HUDEP-2 (cell line): ENCODE results near the gene GUCD1.

Experiments used
- DNase-seq, 76 experiments: peaks; one replicate each; lab custom pipeline; 2025; ENCODE audit not compliant: unreplicated experiment in 76 of 76; lab: John Stamatoyannopoulos, UW

The GUCD1 gene

GRCh38 chr22:24506802-24507438 lies 48.0 kb downstream of the GUCD1 start:
- no peak for DNase-seq

DNA sequence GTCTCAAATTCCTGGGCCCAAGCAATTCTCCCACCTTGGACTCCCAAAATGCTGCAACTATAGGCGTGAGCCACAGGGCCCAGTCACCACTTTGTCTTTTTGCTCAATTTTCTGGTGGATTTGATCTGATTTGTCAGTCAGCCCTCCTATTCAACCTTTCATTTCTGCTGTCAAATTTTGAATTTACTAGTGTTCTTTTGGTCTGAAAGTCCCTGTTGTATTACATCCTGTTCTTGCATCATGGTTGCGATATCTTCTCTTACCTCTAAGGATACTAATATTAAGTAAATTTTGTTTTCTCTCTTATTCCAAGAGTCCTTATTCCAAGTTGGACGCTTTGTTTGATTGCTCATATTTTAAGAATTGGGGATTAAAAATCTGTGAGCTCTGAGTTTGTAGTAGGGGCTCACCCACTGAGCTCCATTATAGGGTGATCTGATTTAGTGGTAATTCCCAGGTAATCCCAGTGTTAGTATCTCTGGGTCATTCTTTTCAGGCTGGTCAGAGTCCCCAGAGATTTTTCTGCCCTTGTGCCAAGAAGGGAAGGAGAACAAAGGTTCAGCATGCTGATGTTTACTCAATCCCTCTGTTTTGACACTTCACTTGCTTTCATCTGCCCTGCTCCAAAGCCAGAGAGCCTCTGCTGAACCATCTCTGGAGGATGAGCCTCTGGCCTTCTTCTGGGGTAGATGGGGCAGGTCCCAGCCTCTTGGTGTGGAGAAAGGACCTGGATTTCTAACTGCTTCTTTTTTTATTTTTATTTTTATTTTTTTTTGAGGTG lies 49.8 kb downstream of the GUCD1 start:
- no peak for DNase-seq

- DNase-seq = no peak
Measured at GRCh38 chr22:24504540-24504939, 50.4 kb downstream of the GUCD1 start.

DNA sequence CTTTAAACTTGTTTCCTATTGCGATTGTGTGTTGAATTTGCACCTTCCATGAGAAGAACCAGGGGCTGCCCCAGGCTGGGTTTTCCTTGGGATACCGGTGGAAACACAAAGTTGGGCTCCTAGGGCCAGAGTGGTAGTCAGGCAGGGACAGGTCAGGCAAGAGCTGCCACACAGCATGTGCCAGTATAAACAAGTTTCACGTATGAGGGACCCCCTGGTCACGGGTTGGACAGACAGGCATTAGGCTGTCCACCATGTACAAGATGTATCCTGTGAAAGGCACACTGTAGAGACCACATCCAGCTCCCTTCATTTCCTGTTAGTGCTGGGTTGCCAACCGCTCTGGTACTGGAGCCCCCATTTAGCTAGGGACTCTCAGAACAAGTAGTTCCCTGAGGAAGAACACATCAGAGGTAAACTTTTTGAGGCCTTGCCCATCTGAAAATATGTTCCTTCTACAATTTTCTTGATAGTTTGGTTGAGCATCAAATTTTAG lies 51.0 kb downstream of the GUCD1 start:
- DNase-seq = no peak

DNA sequence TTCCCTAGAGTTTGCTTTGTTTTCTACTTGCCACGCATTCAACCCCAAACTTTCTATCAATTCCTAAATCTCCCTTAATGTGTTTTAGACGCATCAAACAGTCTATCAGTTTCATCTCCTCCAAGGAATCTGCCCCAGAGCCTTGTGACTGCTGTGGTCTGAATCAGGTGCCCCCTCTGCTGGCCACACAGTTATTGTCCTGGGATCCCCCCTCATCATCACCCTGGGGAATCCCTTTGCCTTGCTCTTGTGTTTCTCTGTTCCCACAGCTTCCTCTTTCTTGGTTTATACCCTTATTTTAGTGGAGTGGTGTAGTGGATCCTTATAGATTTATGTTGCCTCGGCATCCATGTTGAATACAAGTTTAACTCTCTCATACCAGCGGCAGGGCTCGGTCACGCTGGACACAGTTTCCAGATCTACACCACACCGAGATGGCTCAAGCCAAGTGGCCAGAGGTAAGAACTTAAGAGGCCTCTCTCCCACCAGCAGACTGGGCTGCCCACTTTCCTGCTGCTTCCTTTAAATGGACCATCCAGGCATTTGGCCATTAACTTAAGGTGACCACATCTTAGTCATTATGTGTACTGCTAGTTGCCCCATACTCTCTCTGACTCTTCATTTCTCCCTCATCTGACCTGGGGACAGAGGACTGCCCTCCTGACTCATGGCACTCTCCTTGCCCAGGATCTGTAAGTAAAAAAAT lies 51.6 kb downstream of the GUCD1 start:
- peak in 44 of 76 experiments; percentile 5 to 62 (median 34) for DNase-seq

DNA sequence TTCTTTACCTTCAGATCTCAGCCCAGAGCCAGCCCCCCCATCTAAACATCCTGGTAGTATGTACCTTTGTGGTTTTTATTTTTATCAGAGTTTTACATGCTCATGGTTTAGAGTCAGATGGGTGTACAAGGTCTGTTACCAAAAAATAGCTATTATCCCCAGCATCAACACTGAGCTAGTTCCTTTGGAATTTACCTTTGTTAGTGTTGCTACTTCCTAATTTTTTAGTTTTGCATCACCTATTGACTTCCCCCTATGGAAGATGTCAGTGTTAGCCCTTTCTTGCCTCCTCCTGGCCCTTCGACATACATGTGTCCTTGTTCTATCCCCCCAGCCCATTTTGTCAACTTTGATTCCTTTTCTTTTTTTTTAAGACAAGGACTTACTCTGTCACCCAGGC lies 52.4 kb downstream of the GUCD1 start:
- no peak for DNase-seq

GRCh38 chr22:24502034-24502433 lies 52.9 kb downstream of the GUCD1 start:
- DNase-seq = no peak

DNA sequence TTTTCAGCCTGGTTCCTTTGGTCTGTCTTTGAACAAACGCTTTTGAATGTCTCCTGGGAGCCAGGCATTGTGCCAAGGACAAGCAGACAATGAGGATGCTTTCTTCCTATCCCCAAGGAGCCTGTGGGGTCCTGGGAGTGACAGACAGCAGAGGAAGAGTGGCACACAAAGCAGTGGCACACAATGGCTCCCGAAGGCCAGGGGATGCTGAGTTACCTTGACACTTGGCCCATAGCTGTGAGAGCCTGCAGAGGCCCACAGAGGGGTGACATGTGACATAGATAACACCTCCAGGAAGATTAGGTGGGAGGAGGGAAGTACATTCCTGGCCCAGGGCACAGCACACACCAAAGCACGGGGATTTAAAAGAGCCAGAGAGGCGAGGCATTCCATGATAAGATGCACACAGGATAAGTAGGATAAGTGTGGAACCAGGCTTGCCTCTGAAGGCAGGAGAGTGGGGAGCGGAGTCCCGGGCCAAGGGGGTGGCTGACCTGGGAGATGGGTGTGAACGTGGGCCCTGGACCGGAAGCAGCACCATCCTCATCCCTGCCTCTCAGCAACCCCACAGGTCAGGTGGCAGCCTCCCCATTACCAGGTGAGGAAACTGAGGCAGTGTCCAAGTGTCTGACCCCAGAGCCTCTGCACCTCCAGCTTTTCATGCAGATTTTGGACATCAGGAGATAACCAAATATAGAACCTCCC lies 53.5 kb downstream of the GUCD1 start:
- DNase-seq = no peak

GRCh38 chr22:24500277-24500820 lies 54.6 kb downstream of the GUCD1 start:
- DNase-seq = no peak

DNA sequence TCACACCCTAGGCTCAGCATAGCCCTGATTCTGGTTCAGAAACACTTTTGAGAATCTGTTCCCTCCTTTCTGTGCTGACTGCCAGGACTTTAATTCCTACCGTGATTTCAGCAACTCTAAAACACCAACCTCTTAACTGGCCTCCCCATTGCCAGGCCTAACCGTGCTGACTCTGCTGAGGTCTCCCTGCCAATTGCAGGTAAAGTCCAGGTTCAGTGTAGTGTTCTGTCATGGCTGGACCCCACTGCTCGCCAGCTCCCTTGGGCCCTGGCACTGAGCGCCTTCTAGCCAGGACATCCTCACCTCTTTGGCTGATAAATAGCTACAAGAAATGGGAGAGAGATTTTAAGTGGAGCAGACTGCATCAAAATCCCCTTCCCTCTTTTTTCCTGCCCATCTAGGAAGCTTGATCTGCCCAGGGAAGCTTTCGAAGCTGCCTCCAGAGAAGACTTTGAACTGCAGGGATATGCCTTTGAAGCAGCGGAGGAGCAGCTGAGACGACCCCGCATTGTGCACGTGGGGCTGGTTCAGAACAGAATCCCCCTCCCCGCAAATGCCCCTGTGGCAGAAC lies 55.1 kb downstream of the GUCD1 start:
- no peak for DNase-seq

GRCh38 chr22:24498824-24499223 lies 56.1 kb downstream of the GUCD1 start:
- no peak for DNase-seq

- no peak for DNase-seq
Measured at GRCh38 chr22:24497841-24498258, 57.1 kb downstream of the GUCD1 start.

GRCh38 chr22:24496661-24497060 lies 58.3 kb downstream of the GUCD1 start:
- no peak for DNase-seq

- no peak for DNase-seq
Measured at GRCh38 chr22:24496234-24496633, 58.7 kb downstream of the GUCD1 start.

DNA sequence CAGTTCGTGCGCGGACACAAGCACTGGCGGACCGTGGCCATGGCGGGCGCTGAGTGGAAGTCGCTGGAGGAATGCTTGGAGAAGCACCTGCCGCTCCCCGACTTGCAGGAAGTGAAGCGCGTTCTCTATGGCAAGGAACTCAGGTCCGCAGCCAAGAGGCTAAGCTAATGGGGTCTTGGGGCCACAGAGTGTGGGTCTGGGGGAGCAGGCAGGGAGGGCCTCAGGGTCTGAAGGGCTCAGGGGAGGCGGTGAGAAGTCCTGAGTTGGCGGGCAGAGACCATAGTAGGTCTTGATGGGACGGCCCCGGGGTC lies 59.6 kb downstream of the GUCD1 start:
- no peak for DNase-seq

- no peak for DNase-seq
Measured at GRCh38 chr22:24494528-24495364, 60.2 kb downstream of the GUCD1 start, which contains the start of gene UPB1. UPB1 (plus strand) TSS chr22:24495332; CDS start chr22:24495404, 72 bp downstream.

DNA sequence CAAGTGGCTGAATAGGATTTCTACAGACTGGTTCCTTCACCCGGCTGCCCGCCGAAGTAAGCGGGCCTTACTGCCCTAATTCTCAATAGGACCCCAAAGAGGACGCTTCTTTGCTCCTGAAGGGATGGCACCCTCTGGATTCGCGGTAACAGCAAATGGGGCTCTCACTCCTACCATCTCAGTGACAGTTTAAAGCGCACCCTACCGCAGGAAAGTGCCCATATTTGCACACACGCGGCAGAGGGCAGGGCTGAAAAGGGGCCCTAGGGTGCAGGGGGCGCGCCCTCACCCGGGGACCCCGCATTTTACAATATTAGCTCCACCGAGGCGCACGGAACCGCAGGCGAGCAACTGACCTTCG lies 60.8 kb downstream of the GUCD1 start:
- no peak for DNase-seq

- no peak for DNase-seq
Measured at GRCh38 chr22:24492391-24492790, 62.5 kb downstream of the GUCD1 start.
